Muscle of arm (tissue), 12 donors: Measurements from ENCODE around the gene ELK1. TPM values are rescaled to one million over a fixed set of nuclear protein-coding genes. Genes with fewer than 3 reads are reported as not detected.
"Not testable (repeated sequence)": the region's sequence is repeated elsewhere in the genome, so short reads cannot be mapped to it uniquely, and the experiment has no call there.

Source experiments
- DNase-seq: peaks from one replicate; pipeline ENCODE4 v3.0.0-alpha.2; 2013
- polyA plus RNA-seq, 12 donors: library from polyadenylated mRNA; unstranded; fragments of 120-200 nt; gene quantifications; one replicate each; pipeline ENCODE4 v1.2.1, GENCODE V29; 2013; ENCODE audit not compliant: insufficient read length in 12 of 12

ELK1 gene
- polyA plus RNA-seq, 12 donors, result 19.7 to 26.3 (median 23.5) TPM; not detected in 1

- DNase-seq, result no peak
These were observed 37.3 kb downstream of the ELK1 start for GRCh38 chrX:47613082-47613481.

- no peak for DNase-seq
These were observed 37.9 kb downstream of the ELK1 start for GRCh38 chrX:47612418-47612817.

- DNase-seq, result no peak
These were observed 38.4 kb downstream of the ELK1 start for GRCh38 chrX:47611926-47612325.

GRCh38 chrX:47611489-47611888, 38.9 kb downstream of the ELK1 start:
- DNase-seq, result no peak

GRCh38 chrX:47610511-47610910, 39.9 kb downstream of the ELK1 start:
- no peak for DNase-seq

- no peak for DNase-seq
These were observed 42.1 kb downstream of the ELK1 start for GRCh38 chrX:47608130-47608810.

- no peak for DNase-seq
These were observed 43.3 kb downstream of the ELK1 start for GRCh38 chrX:47607091-47607490.

- DNase-seq, result no peak
These were observed 45.3 kb downstream of the ELK1 start for GRCh38 chrX:47605024-47605423.

- DNase-seq, result not testable (repeated sequence)
These were observed 47.2 kb downstream of the ELK1 start for GRCh38 chrX:47603125-47603524.

GRCh38 chrX:47597222-47597621, 53.1 kb downstream of the ELK1 start:
- no peak for DNase-seq

GRCh38 chrX:47596256-47596655, 54.1 kb downstream of the ELK1 start:
- DNase-seq, result no peak

GRCh38 chrX:47595716-47596251, 54.6 kb downstream of the ELK1 start:
- no peak for DNase-seq

- no peak for DNase-seq
These were observed 56.8 kb downstream of the ELK1 start for GRCh38 chrX:47593522-47593921.

GRCh38 chrX:47590984-47591383, 59.4 kb downstream of the ELK1 start:
- DNase-seq, result no peak

- no peak for DNase-seq
These were observed 62.2 kb downstream of the ELK1 start for GRCh38 chrX:47587906-47588735.

- DNase-seq, result no peak
These were observed 63.1 kb downstream of the ELK1 start for GRCh38 chrX:47587091-47587891.

GRCh38 chrX:47586043-47586787, 64.1 kb downstream of the ELK1 start:
- DNase-seq, result no peak
